ENCODE results near the gene MOSPD3. TPM values are rescaled to one million over a fixed set of nuclear protein-coding genes. Genes with fewer than 3 reads are reported as not detected.

The MOSPD3 gene
- total RNA-seq, 1 donor from 2014 or later, result 11.8 TPM

- no peak for DNase-seq (ENCODE audit: extremely low spot score in 2 of 2)
- TF ChIP-seq POLR2AphosphoS5 (IDR thresholded peaks at IDR 0.05; ENCODE audit: insufficient read depth in 1 of 2, low read depth in 1 of 2), result peak in 1 of 2 donors; percentile 50
- no peak for TF ChIP-seq CTCF (IDR thresholded peaks at IDR 0.05)
- H3K27me3 ChIP-seq, result no peaks in the 10 kb centered on the region
- H3K36me3 ChIP-seq, result peaks cover 0 to 31% of the 10 kb centered on the region in 2 donors
- H3K9me3 ChIP-seq, result no peaks in the 10 kb centered on the region
- peak overlapping the region; percentile 79 to 96 for H3K4me3 ChIP-seq
- peaks cover 47% of the 10 kb centered on the region for H3K4me1 ChIP-seq
- peak overlapping the region; percentile 94 for H3K27ac ChIP-seq
- intact Hi-C loops (cut with DNase I), result no loop called here
These were observed 28.9 kb upstream of the MOSPD3 start for GRCh38 chr7:100583132-100584053.

GRCh38 chr7:100584054-100584682, 28.2 kb upstream of the MOSPD3 start:
- Histone ChIP-seq H3K27ac (peak overlapping the region; percentile 94), H3K9me3 (no peaks in the 10 kb centered on the region), H3K36me3 (peaks cover 0 to 27% of the 10 kb centered on the region in 2 donors), H3K27me3 (no peaks in the 10 kb centered on the region), H3K4me3 (peak overlapping the region; percentile 79 to 96), H3K4me1 (peaks cover 47% of the 10 kb centered on the region)
- TF ChIP-seq CTCF (IDR thresholded peaks at IDR 0.05), result no peak
- no peak for TF ChIP-seq POLR2A (IDR thresholded peaks at IDR 0.05)
- TF ChIP-seq POLR2AphosphoS5 (IDR thresholded peaks at IDR 0.05; ENCODE audit: insufficient read depth in 1 of 2, low read depth in 1 of 2), result no peak
- intact Hi-C loops (cut with DNase I), result no loop called here
- DNase-seq (ENCODE audit: extremely low spot score in 2 of 2), result no peak

- Histone ChIP-seq H3K4me3 (peak overlapping the region; percentile 79 to 96), H3K9me3 (no peaks in the 10 kb centered on the region), H3K27ac (peak overlapping the region; percentile 94), H3K36me3 (peaks cover 0 to 23% of the 10 kb centered on the region in 2 donors), H3K27me3 (no peaks in the 10 kb centered on the region), H3K4me1 (peaks cover 49% of the 10 kb centered on the region)
- no peak for TF ChIP-seq POLR2A (IDR thresholded peaks at IDR 0.05)
- TF ChIP-seq CTCF (IDR thresholded peaks at IDR 0.05), result no peak
- TF ChIP-seq POLR2AphosphoS5 (IDR thresholded peaks at IDR 0.05; ENCODE audit: insufficient read depth in 1 of 2, low read depth in 1 of 2), result no peak
- DNase-seq (ENCODE audit: extremely low spot score in 2 of 2), result no peak
- intact Hi-C loops (cut with DNase I), result loop anchor here (5.0 kb wide), 1 partner anchor 87 kb away; the partner anchor contains the start of gene GNB2
These were observed 27.4 kb upstream of the MOSPD3 start for GRCh38 chr7:100584683-100585510.

GRCh38 chr7:100585511-100586265, 26.7 kb upstream of the MOSPD3 start, which contains the start of gene LRCH4:
LRCH4 (minus strand) TSS chr7:100586129; CDS start chr7:100586100, 29 bp downstream.
- DNase-seq (ENCODE audit: extremely low spot score in 2 of 2), result no peak
- peaks cover 0 to 19% of the 10 kb centered on the region in 2 donors for H3K36me3 ChIP-seq
- intact Hi-C loops (cut with DNase I), result loop anchor here (1.0 to 5.0 kb wide), 2 partner anchors 87 to 106 kb away; partner anchors contain the start of genes GNB2 and TSC22D4
- no peaks in the 10 kb centered on the region for H3K9me3 ChIP-seq
- peak within 1 kb of the TSS; percentile 94 for H3K27ac ChIP-seq
- H3K27me3 ChIP-seq, result no peaks in the 10 kb centered on the region
- H3K4me1 ChIP-seq, result peaks cover 57% of the 10 kb centered on the region
- H3K4me3 ChIP-seq, result peak within 1 kb of the TSS; percentile 79 to 96
- TF ChIP-seq POLR2AphosphoS5 (IDR thresholded peaks at IDR 0.05; ENCODE audit: insufficient read depth in 1 of 2, low read depth in 1 of 2) (peak in 1 of 2 donors; percentile 99), POLR2A (IDR thresholded peaks at IDR 0.05) (peak in 1 of 2 donors; percentile 97), CTCF (IDR thresholded peaks at IDR 0.05) (no peak)
